H9 (cell line): ENCODE results near the gene LRRC8C. TPM values are rescaled to one million over a fixed set of nuclear protein-coding genes. Genes with fewer than 3 reads are reported as not detected.

Experiments used
- DNase-seq: peaks from one replicate; pipeline ENCODE4 v3.0.0-alpha.2; 2017
- H2AFZ ChIP-seq: one replicate; pipeline ENCODE4 v1.6.1; 2013; ENCODE audit warnings: mild to moderate bottlenecking, low read length, control low read depth, moderate library complexity
- H2AK5ac ChIP-seq: 2 replicates; pipeline ENCODE4 v1.6.1; 2013; ENCODE audit warnings: low read length, control low read depth, mixed read lengths; ENCODE audit not compliant: insufficient read length
- H2BK120ac ChIP-seq: one replicate; pipeline ENCODE4 v1.6.1; 2013; ENCODE audit warnings: low read depth, mild to moderate bottlenecking, low read length, control low read depth, inconsistent platforms; ENCODE audit not compliant: poor library complexity, severe bottlenecking
- H2BK12ac ChIP-seq: 2 replicates; pipeline ENCODE4 v1.6.1; 2013; ENCODE audit warnings: low read length, control low read depth, mixed read lengths, low read depth; ENCODE audit not compliant: insufficient read length
- H2BK15ac ChIP-seq: 2 replicates; pipeline ENCODE4 v1.6.1; 2013; ENCODE audit warnings: low read depth, low read length, control low read depth
- H2BK20ac ChIP-seq: one replicate; pipeline ENCODE4 v1.6.1; 2013; ENCODE audit warnings: low read depth, mild to moderate bottlenecking, low read length, control low read depth, inconsistent platforms; ENCODE audit not compliant: poor library complexity, severe bottlenecking
- H2BK5ac ChIP-seq: 2 replicates; pipeline ENCODE4 v1.6.1; 2013; ENCODE audit warnings: low read length, control low read depth, mixed read lengths; ENCODE audit not compliant: insufficient read length
- H3K14ac ChIP-seq: 2 replicates; pipeline ENCODE4 v1.6.1; 2013; ENCODE audit warnings: low read length, control low read depth; ENCODE audit not compliant: insufficient read depth
- H3K18ac ChIP-seq: 2 replicates; pipeline ENCODE4 v1.6.1; 2013; ENCODE audit warnings: low read depth, mild to moderate bottlenecking, mixed read lengths, low read length, control low read depth; ENCODE audit not compliant: insufficient read length
- H3K23ac ChIP-seq: 2 replicates; pipeline ENCODE4 v1.6.1; 2013; ENCODE audit warnings: low read length, control low read depth, mixed read lengths, low read depth; ENCODE audit not compliant: insufficient read length
- H3K23me2 ChIP-seq: 2 replicates; pipeline ENCODE4 v1.6.1; 2013; ENCODE audit warnings: low read depth, mild to moderate bottlenecking, mixed read lengths, low read length, control low read depth; ENCODE audit not compliant: insufficient read length, poor library complexity, severe bottlenecking
- H3K27ac ChIP-seq: 2 replicates; pipeline ENCODE4 v1.5.1; 2013; ENCODE audit warnings: low read length, control low read depth, mixed read lengths, low read depth; ENCODE audit not compliant: insufficient read length
- H3K27me3 ChIP-seq: 2 replicates; pipeline ENCODE4 v1.6.1; 2013; ENCODE audit warnings: low read length, control low read depth, inconsistent platforms; ENCODE audit not compliant: insufficient read depth
- H3K4ac ChIP-seq: 2 replicates; pipeline ENCODE4 v1.6.1; 2013; ENCODE audit warnings: low read depth, mild to moderate bottlenecking, control low read depth, inconsistent platforms, low read length, moderate library complexity
- H3K4me1 ChIP-seq: 2 replicates; pipeline ENCODE4 v1.6.1; 2013; ENCODE audit warnings: low read length, control low read depth, inconsistent platforms; ENCODE audit not compliant: insufficient read depth
- H3K4me2 ChIP-seq: 2 replicates; pipeline ENCODE4 v1.6.1; 2013; ENCODE audit warnings: low read length, control low read depth, mixed read lengths; ENCODE audit not compliant: insufficient read length, insufficient read depth
- H3K56ac ChIP-seq: 2 replicates; pipeline ENCODE4 v1.6.1; 2013; ENCODE audit warnings: low read depth, mild to moderate bottlenecking, mixed read lengths, low read length, control low read depth; ENCODE audit not compliant: insufficient read length
- H3K79me1 ChIP-seq: 2 replicates; pipeline ENCODE4 v1.6.1; 2013; ENCODE audit warnings: low read depth, mild to moderate bottlenecking, moderate library complexity, low read length, control low read depth, inconsistent platforms; ENCODE audit not compliant: insufficient read depth, poor library complexity, severe bottlenecking
- H3K79me2 ChIP-seq: 2 replicates; pipeline ENCODE4 v1.6.1; 2013; ENCODE audit warnings: low read length, control low read depth, inconsistent platforms; ENCODE audit not compliant: insufficient read depth
- H3K9ac ChIP-seq: 2 replicates; pipeline ENCODE4 v1.6.1; 2013; ENCODE audit warnings: low read length, control low read depth, mixed read lengths; ENCODE audit not compliant: insufficient read length; ENCODE audit errors: extremely low read depth
- H3K9me3 ChIP-seq: one replicate; pipeline ENCODE4 v1.6.1; 2013; ENCODE audit warnings: low read depth, low read length, inconsistent platforms; ENCODE audit not compliant: control insufficient read depth
- H3T11ph ChIP-seq: one replicate; pipeline ENCODE4 v1.6.1; 2013; ENCODE audit warnings: mild to moderate bottlenecking, low read length, control low read depth, inconsistent platforms
- H4K20me1 ChIP-seq: one replicate; pipeline ENCODE4 v1.6.1; 2013; ENCODE audit not compliant: control insufficient read depth, insufficient read length, insufficient read depth
- H4K5ac ChIP-seq: 2 replicates; pipeline ENCODE4 v1.6.1; 2013; ENCODE audit warnings: low read depth, mild to moderate bottlenecking, mixed read lengths, low read length, control low read depth; ENCODE audit not compliant: insufficient read length
- H4K8ac ChIP-seq: replicated peaks from 2 replicates; pipeline ENCODE4 v1.6.1; 2013; ENCODE audit warnings: low read length, control low read depth, mixed read lengths, low read depth; ENCODE audit not compliant: insufficient read length
- H4K91ac ChIP-seq: 2 replicates; pipeline ENCODE4 v1.6.1; 2013; ENCODE audit warnings: low read depth, mild to moderate bottlenecking, moderate library complexity, mixed read lengths, low read length, control low read depth; ENCODE audit not compliant: insufficient read length
- H3K27ac Mint-ChIP-seq, 3 experiments: 2 replicates in 2 of 3; 3 replicates in 1 of 3; pipeline ENCODE4 v1.8.0; 2020 to 2021; ENCODE audit warnings: mixed read lengths in 3 of 3, mild to moderate bottlenecking in 1 of 3, moderate library complexity in 1 of 3
- H3K27me3 Mint-ChIP-seq: 2 replicates; pipeline ENCODE4 v1.8.0; 2021; ENCODE audit warnings: low read depth, mild to moderate bottlenecking, moderate library complexity, mixed read lengths
- H3K36me3 Mint-ChIP-seq, 3 experiments: 2 replicates in 2 of 3; 3 replicates in 1 of 3; pipeline ENCODE4 v1.8.0; 2020 to 2021; ENCODE audit warnings: low read depth in 3 of 3, mixed read lengths in 3 of 3; ENCODE audit not compliant: insufficient read depth in 1 of 3
- H3K4me1 Mint-ChIP-seq, 2 experiments: 2 replicates each; pipeline ENCODE4 v1.8.0; 2020; ENCODE audit warnings: mixed read lengths in 2 of 2
- H3K4me3 Mint-ChIP-seq, 2 experiments: 2 replicates in 1 of 2; 3 replicates in 1 of 2; pipeline ENCODE4 v1.8.0; 2020 to 2021; ENCODE audit warnings: mild to moderate bottlenecking in 2 of 2, mixed read lengths in 2 of 2, moderate library complexity in 1 of 2
- H3K9me3 Mint-ChIP-seq, 2 experiments: 2 replicates in 1 of 2; 3 replicates in 1 of 2; pipeline ENCODE4 v1.8.0; 2020; ENCODE audit warnings: mild to moderate bottlenecking in 2 of 2, mixed read lengths in 2 of 2, moderate library complexity in 1 of 2
- CTCF ChIP-seq: fragments of 200-600 bp; sonication (generic); conservative IDR thresholded peaks from 3 replicates; pipeline ENCODE4 v1.8.0; 2021; ENCODE audit warnings: antibody characterized with exemption, mild to moderate bottlenecking
- WGBS: extraction: QIAGEN DNeasy Blood & Tissue Kit; methylation state at CpG from one replicate; pipeline ENCODE4 v1.1.7; 2013; ENCODE audit warnings: missing lambda C conversion rate, low lambda C conversion rate, mixed read lengths; ENCODE audit not compliant: insufficient read length; ENCODE audit errors: extremely low coverage; 5-methylcytosine and 5-hydroxymethylcytosine counted together
- total RNA-seq: library from RNA; stranded (reverse); gene quantifications from 2 replicates; pipeline ENCODE4 v1.2.1, GENCODE V29; 2021

The LRRC8C gene
- total RNA-seq, 1 experiment from 2014 or later, result 1.9 TPM

GRCh38 chr1:89708751-89709375 lies 75.9 kb downstream of the LRRC8C start:
- Histone ChIP-seq H3K4me2 (no peak overlapping the region), H3K79me1 (no peaks in the 10 kb centered on the region), H2BK5ac (no peak overlapping the region), H3K4me1 (peaks cover 2% of the 10 kb centered on the region; the same call in 1 of the 2 replicates), H2BK120ac (no peak overlapping the region), H2BK20ac (no peak overlapping the region), H2AK5ac (no peak overlapping the region), H4K91ac (no peak overlapping the region), H4K20me1 (no peaks in the 10 kb centered on the region), H3K18ac (no peak overlapping the region), H4K8ac (no peak overlapping the region), H2AFZ (no peak overlapping the region), H2BK15ac (no peak overlapping the region), H3T11ph (no peak overlapping the region), H2BK12ac (no peak overlapping the region), H3K27me3 (no peaks in the 10 kb centered on the region), H3K9ac (no peak overlapping the region), H3K79me2 (no peaks in the 10 kb centered on the region), H4K5ac (no peak overlapping the region), H3K14ac (no peak overlapping the region), H3K23me2 (no peaks in the 10 kb centered on the region), H3K9me3 (no peaks in the 10 kb centered on the region), H3K4ac (no peak overlapping the region), H3K27ac (no peak overlapping the region), H3K56ac (no peak overlapping the region), H3K23ac (no peak overlapping the region)
- Mint-ChIP-seq H3K36me3 (no peaks in the 10 kb centered on the region), H3K4me3 (no peak overlapping the region), H3K27me3 (no peaks in the 10 kb centered on the region), H3K27ac (no peak overlapping the region), H3K4me1 (peaks cover 15 to 18% of the 10 kb centered on the region in 2 experiments), H3K9me3 (peaks cover 0 to 3% of the 10 kb centered on the region in 2 experiments; a peak in 1 of 5 replicates)
- no CpG with 5 or more reads among the region's 6 CpGs for WGBS
- no peak for TF ChIP-seq CTCF
- no peak for DNase-seq
